Astrocyte of the spinal cord (primary cell): ENCODE results near the gene RASL12.
"Not testable (repeated sequence)": the region's sequence is repeated elsewhere in the genome, so short reads cannot be mapped to it uniquely, and the experiment has no call there.

Source experiments
- DNase-seq: peaks from one replicate; pipeline ENCODE4 v3.0.0; 2011; ENCODE audit warnings: low read depth, low spot score
- H3K4me3 ChIP-seq: 2 replicates; pipeline ENCODE4 v1.5.1; 2011; ENCODE audit warnings: low read depth, mild to moderate bottlenecking, low read length, moderate library complexity
- in situ Hi-C: cut with HindIII; loops from 2 replicates; pipeline ENCODE4 v1.10.0; 2017; ENCODE audit warnings: low sequenced_read_pairs
- TF ChIP-seq, protein P1 (sequence below): IDR thresholded peaks from 2 replicates; pipeline ENCODE4 v1.5.1; 2012; ENCODE audit warnings: low read depth, mild to moderate bottlenecking, low read length, inconsistent platforms

The RASL12 gene

DNA sequence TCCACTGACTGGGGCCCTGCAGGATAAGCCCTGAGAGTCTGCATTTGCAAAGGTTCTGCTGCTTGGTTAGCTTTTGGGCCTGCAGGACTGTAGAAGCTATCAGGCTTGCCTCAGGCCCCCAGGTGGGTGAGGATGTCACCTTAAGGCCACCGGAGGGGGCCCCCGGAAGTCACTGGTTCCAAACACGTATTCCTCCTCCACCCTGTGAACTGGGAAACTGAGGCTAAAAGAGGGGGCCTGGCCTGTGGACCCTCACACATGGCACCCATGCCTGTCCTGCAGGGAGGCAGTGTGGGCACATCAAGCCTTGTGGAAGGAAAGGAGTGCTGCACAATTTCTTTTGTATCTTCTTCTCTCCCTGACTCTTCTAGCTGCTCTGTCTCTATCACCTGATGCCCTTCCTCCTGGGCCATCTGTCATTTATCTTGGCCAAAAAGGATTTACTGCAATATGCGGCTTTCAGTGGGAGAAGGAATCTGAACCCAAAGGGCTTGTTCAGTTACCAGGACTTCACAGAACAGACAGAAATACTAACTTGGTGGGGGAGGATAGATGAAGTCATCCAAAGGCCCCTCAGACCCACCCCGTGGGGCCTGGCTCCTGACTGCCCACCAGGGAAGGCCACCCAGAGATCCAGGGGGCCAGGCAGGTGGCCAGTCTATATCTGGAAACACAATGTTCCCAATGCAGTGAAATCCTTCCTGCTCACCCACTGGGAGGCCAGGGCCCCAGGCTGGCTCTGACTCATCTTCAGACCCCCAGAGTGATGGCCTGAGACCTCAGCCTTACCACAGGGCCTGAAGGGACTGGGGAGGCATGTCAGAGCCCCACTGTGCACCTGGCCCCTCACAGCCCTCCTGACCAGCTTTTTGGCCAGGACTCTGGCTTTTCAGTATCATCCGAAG is 28.9 kb upstream of the RASL12 start:
- DNase-seq, result peak; percentile 41
- TF ChIP-seq, protein P1, sequence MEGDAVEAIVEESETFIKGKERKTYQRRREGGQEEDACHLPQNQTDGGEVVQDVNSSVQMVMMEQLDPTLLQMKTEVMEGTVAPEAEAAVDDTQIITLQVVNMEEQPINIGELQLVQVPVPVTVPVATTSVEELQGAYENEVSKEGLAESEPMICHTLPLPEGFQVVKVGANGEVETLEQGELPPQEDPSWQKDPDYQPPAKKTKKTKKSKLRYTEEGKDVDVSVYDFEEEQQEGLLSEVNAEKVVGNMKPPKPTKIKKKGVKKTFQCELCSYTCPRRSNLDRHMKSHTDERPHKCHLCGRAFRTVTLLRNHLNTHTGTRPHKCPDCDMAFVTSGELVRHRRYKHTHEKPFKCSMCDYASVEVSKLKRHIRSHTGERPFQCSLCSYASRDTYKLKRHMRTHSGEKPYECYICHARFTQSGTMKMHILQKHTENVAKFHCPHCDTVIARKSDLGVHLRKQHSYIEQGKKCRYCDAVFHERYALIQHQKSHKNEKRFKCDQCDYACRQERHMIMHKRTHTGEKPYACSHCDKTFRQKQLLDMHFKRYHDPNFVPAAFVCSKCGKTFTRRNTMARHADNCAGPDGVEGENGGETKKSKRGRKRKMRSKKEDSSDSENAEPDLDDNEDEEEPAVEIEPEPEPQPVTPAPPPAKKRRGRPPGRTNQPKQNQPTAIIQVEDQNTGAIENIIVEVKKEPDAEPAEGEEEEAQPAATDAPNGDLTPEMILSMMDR, result no peak
- H3K4me3 ChIP-seq, result no peak overlapping the region
- in situ Hi-C loops, result no loop called here

DNA sequence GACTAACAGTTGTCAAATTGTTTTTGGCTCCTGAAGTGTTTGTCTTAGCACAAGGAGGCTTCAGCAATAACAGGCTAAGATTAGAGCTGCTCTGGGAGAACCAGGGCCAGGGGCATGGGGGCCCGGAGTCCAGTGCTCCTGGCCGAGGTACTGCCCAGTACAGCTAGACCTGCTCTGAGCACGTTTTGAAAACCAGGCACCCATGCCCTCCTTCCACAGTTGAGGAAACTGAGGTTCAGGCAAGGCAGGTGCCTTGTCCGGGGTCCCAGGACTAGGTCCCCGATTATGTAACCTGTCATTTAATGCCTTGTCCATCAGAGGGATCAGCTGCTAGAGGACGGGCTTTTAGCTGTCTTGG is 27.9 kb upstream of the RASL12 start:
- in situ Hi-C loops, result no loop called here
- DNase-seq, result no peak
- TF ChIP-seq, protein P1, result no peak
- H3K4me3 ChIP-seq, result no peak overlapping the region

GRCh38 chr15:65095011-65095746 is 27.4 kb upstream of the RASL12 start:
- DNase-seq, result no peak
- in situ Hi-C loops, result no loop called here
- H3K4me3 ChIP-seq, result no peak overlapping the region
- TF ChIP-seq, protein P1, result no peak

DNA sequence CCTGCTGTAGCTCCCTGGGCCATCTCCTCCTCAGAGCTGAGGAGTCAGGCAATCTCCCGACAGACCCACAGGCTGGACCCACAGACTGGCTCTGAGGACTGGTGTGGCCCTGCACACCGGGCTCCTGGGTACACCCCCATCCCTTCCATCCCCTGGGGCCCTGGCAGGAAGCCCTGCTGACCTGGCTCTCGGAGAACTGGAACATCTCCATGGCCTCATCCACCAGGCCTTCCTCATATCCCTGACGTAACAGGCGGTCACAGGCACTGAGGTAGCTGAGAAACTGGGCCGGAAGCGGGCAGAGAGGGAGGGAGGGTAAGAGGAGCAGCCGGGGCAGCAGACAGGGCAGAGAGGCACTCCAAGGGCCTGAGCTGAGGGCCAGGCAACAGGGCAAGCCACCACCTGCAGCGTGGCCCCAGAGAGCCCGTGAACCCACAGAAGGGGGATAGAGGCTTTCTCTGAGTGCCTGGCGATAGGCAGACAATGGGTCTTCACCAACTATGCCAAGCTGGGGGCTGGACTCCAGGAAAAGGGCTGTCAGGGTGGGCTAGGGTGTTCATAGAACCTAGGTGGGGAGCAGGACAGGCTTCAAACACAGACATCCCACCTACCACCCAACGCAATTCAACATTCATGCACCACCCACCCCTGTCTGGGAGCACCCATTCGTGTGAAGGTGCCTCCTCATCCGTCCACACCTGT is 26.7 kb upstream of the RASL12 start:
- no peak overlapping the region for H3K4me3 ChIP-seq
- in situ Hi-C loops, result no loop called here
- TF ChIP-seq, protein P1, result no peak
- no peak for DNase-seq

- H3K4me3 ChIP-seq, in situ Hi-C loops, DNase-seq: not testable (repeated sequence)
Observed at GRCh38 chr15:65093793-65094170, 26.0 kb upstream of the RASL12 start.

DNA sequence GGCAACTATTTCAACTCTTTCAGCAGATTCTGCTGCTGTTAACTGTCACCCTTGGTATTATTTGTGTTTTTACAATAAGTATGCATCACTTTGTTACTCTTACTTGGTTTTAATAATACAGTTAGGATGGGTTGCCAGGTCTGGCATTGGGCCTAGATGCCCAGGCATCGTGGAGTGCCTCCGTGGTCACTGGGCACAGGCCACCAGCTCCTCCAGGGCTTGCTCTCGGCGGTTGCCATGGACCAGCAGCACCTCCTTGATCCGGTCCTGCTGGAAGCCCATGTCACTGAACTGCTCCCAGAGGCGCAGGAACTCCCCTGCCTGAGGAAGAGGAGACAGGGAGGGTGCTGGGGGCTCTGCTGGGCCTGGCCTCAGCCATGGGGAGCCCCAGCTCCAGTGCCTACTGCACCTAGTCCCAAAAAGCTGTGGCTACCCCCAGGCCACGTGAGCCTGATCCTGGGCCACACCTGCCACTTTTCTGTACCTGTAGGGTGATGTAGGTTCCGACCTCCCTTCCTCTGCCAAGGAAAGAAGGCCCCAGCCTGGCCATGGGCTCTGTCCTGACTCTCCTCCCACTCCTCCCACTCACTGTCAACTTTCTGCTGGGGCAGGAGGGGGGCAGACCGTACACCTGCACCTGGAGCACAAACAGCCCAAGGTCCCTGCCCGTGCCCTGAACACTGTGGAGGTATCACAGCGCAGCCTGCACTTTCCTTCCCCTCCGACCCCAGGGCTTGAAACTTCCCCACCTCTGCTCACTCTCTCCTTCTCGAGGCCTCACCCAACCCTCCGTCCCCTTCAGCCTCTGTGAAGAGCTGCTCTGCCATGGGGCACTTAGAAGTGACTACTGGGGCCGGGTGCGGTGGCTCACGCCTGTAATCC is 25.4 kb upstream of the RASL12 start:
- DNase-seq, result no peak
- H3K4me3 ChIP-seq, result no peak overlapping the region
- TF ChIP-seq, protein P1, result no peak
- in situ Hi-C loops, result no loop called here
